ENCODE measurements around the gene MSTO1. TPM values are rescaled to one million over a fixed set of nuclear protein-coding genes. Genes with fewer than 3 reads are reported as not detected.
"Not testable (repeated sequence)": the region's sequence is repeated elsewhere in the genome, so short reads cannot be mapped to it uniquely, and the experiment has no call there.

Gene MSTO1
- polyA plus RNA-seq (ENCODE audit: insufficient read length), result 31.8 TPM

- peak; percentile 90 for DNase-seq (ENCODE audit: low read depth)
Measured at GRCh38 chr1:155609515-155610256, at the start of gene MSTO1. TSS of gene MSTO1 (plus strand) at chr1:155610218. CDS start at chr1:155610249, 31 bp downstream.

GRCh38 chr1:155561779-155562580 lies 48.0 kb upstream of the MSTO1 start:
- not testable (repeated sequence) for DNase-seq (ENCODE audit: low read depth)

- DNase-seq (ENCODE audit: low read depth), result peak; percentile 67
Measured at GRCh38 chr1:155562581-155563376, 47.2 kb upstream of the MSTO1 start, which contains the start of gene ASH1L. TSS of gene ASH1L (minus strand) at chr1:155562803. CDS start at chr1:155521519, 41,284 bp downstream.

- DNase-seq (ENCODE audit: low read depth), result not testable (repeated sequence)
Measured at GRCh38 chr1:155563377-155564022, 46.5 kb upstream of the MSTO1 start.

- DNase-seq (ENCODE audit: low read depth), result no peak
Measured at GRCh38 chr1:155569988-155570592, 39.9 kb upstream of the MSTO1 start.

GRCh38 chr1:155570593-155570990 lies 39.4 kb upstream of the MSTO1 start:
- no peak for DNase-seq (ENCODE audit: low read depth)

GRCh38 chr1:155574077-155574476 lies 35.9 kb upstream of the MSTO1 start:
- DNase-seq (ENCODE audit: low read depth), result no peak

- not testable (repeated sequence) for DNase-seq (ENCODE audit: low read depth)
Measured at GRCh38 chr1:155575608-155576007, 34.4 kb upstream of the MSTO1 start.

- DNase-seq (ENCODE audit: low read depth), result not testable (repeated sequence)
Measured at GRCh38 chr1:155583846-155584245, 26.2 kb upstream of the MSTO1 start.

- not testable (repeated sequence) for DNase-seq (ENCODE audit: low read depth)
Measured at GRCh38 chr1:155589282-155589681, 20.7 kb upstream of the MSTO1 start.

GRCh38 chr1:155590516-155591247 lies 19.3 kb upstream of the MSTO1 start:
- DNase-seq (ENCODE audit: low read depth), result not testable (repeated sequence)

- DNase-seq (ENCODE audit: low read depth), result peak; percentile 52
Measured at GRCh38 chr1:155591770-155592169, 18.2 kb upstream of the MSTO1 start.

GRCh38 chr1:155595877-155596474 lies 14.0 kb upstream of the MSTO1 start:
- not testable (repeated sequence) for DNase-seq (ENCODE audit: low read depth)

GRCh38 chr1:155596864-155597263 lies 13.2 kb upstream of the MSTO1 start:
- DNase-seq (ENCODE audit: low read depth), result no peak

- DNase-seq (ENCODE audit: low read depth), result peak; percentile 8
Measured at GRCh38 chr1:155598842-155599331, 11.1 kb upstream of the MSTO1 start.

GRCh38 chr1:155599828-155600572 lies 10.0 kb upstream of the MSTO1 start:
- not testable (repeated sequence) for DNase-seq (ENCODE audit: low read depth)

- DNase-seq (ENCODE audit: low read depth), result no peak
Measured at GRCh38 chr1:155607708-155608107, 2.3 kb upstream of the MSTO1 start.

GRCh38 chr1:155608888-155609225 lies 1.2 kb upstream of the MSTO1 start:
- no peak for DNase-seq (ENCODE audit: low read depth)

GRCh38 chr1:155610257-155610647 lies 234 bp downstream of the MSTO1 start:
- not testable (repeated sequence) for DNase-seq (ENCODE audit: low read depth)

Measured in forelimb muscle (tissue), 1 donor.